ENCODE measurements around the gene INHBB.

DNA sequence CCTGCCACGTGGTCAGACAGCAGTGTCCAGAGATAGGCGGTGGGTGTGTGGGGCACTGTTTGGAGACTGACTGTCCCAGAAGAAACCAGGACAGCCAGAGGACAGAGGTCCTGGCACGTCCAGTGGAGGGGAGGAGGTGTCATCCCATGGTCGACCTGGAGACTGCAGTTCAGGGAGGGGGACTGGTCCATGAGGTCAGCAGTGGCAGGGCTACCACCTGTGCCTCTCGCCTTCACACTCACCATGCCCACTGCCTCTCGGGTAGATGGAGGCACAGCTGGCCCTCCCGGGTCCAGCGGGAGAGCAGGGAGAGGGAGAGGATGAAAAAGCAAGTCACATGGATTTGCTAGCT is 53.9 kb downstream of the INHBB start:
- TF ChIP-seq, protein P1, sequence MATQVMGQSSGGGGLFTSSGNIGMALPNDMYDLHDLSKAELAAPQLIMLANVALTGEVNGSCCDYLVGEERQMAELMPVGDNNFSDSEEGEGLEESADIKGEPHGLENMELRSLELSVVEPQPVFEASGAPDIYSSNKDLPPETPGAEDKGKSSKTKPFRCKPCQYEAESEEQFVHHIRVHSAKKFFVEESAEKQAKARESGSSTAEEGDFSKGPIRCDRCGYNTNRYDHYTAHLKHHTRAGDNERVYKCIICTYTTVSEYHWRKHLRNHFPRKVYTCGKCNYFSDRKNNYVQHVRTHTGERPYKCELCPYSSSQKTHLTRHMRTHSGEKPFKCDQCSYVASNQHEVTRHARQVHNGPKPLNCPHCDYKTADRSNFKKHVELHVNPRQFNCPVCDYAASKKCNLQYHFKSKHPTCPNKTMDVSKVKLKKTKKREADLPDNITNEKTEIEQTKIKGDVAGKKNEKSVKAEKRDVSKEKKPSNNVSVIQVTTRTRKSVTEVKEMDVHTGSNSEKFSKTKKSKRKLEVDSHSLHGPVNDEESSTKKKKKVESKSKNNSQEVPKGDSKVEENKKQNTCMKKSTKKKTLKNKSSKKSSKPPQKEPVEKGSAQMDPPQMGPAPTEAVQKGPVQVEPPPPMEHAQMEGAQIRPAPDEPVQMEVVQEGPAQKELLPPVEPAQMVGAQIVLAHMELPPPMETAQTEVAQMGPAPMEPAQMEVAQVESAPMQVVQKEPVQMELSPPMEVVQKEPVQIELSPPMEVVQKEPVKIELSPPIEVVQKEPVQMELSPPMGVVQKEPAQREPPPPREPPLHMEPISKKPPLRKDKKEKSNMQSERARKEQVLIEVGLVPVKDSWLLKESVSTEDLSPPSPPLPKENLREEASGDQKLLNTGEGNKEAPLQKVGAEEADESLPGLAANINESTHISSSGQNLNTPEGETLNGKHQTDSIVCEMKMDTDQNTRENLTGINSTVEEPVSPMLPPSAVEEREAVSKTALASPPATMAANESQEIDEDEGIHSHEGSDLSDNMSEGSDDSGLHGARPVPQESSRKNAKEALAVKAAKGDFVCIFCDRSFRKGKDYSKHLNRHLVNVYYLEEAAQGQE (IDR thresholded peaks at IDR 0.05; ENCODE audit: insufficient replicate concordance, low read depth): no peak
- no peak for TF ChIP-seq POLR2AphosphoS5 (IDR thresholded peaks at IDR 0.05; ENCODE audit: low read depth)
- TF ChIP-seq, protein P2, sequence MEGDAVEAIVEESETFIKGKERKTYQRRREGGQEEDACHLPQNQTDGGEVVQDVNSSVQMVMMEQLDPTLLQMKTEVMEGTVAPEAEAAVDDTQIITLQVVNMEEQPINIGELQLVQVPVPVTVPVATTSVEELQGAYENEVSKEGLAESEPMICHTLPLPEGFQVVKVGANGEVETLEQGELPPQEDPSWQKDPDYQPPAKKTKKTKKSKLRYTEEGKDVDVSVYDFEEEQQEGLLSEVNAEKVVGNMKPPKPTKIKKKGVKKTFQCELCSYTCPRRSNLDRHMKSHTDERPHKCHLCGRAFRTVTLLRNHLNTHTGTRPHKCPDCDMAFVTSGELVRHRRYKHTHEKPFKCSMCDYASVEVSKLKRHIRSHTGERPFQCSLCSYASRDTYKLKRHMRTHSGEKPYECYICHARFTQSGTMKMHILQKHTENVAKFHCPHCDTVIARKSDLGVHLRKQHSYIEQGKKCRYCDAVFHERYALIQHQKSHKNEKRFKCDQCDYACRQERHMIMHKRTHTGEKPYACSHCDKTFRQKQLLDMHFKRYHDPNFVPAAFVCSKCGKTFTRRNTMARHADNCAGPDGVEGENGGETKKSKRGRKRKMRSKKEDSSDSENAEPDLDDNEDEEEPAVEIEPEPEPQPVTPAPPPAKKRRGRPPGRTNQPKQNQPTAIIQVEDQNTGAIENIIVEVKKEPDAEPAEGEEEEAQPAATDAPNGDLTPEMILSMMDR (IDR thresholded peaks at IDR 0.05; ENCODE audit: insufficient read depth, low read length): no peak
